Measurements from ENCODE around the gene CISD1.

GRCh38 chr10:58293989-58294388, 25.0 kb downstream of the CISD1 start:
- TF ChIP-seq CTCF (conservative IDR thresholded peaks at IDR 0.05; ENCODE audit: low read depth, low read length): no peak
- no peak for TF ChIP-seq RFX5 (IDR thresholded peaks at IDR 0.05; ENCODE audit: low read depth, low read length)
- TF ChIP-seq SMC3 (IDR thresholded peaks at IDR 0.05; ENCODE audit: low read depth, low read length): no peak
- no peak for TF ChIP-seq POLR2A (IDR thresholded peaks at IDR 0.05; ENCODE audit: low read depth, low read length)
- TF ChIP-seq CEBPB (IDR thresholded peaks at IDR 0.05; ENCODE audit: low read depth, low read length): no peak
- TF ChIP-seq MAFK (IDR thresholded peaks at IDR 0.05; ENCODE audit: low read depth, low read length): no peak
- TF ChIP-seq, protein P1, sequence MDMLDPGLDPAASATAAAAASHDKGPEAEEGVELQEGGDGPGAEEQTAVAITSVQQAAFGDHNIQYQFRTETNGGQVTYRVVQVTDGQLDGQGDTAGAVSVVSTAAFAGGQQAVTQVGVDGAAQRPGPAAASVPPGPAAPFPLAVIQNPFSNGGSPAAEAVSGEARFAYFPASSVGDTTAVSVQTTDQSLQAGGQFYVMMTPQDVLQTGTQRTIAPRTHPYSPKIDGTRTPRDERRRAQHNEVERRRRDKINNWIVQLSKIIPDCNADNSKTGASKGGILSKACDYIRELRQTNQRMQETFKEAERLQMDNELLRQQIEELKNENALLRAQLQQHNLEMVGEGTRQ (IDR thresholded peaks at IDR 0.05; ENCODE audit: low read depth, low read length): no peak
- no peak for TF ChIP-seq NFE2L2 (IDR thresholded peaks at IDR 0.05; ENCODE audit: low read depth, low read length)
- no peak for TF ChIP-seq RCOR1 (IDR thresholded peaks at IDR 0.05; ENCODE audit: insufficient replicate concordance, low read length)
